OCI-M2 (cell line): ENCODE results near the gene ST8SIA4.

Experiments used
- DNase-seq: peaks from one replicate; lab custom pipeline; 2025; ENCODE audit not compliant: unreplicated experiment; lab: John Stamatoyannopoulos, UW

Gene ST8SIA4

GRCh38 chr5:100872408-100873190 is 30.5 kb downstream of the ST8SIA4 start:
- DNase-seq = no peak

DNA sequence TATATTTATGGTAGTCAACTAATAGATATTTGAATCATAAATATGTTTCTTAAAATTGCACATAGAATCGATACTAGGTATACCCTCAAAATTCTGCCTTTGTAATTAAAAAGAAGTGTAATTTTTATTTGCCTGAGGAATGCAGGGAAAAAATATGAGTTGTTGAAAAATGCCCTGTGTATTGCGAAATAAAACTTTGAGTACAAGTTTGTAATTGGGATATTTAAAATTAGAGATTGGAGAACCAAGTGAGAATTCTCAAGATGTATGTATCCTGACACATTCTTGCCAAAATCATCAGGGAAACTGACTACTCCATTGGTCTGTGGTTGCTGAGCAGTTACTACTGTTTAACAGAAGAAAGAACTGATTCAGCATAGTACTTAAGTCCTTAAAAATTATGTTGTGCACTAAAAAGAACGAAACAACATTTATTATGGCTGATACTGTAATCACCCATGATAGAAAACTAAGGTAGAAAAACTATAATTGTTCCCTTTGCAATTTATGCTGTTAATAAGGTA is 36.0 kb downstream of the ST8SIA4 start:
- no peak for DNase-seq

- DNase-seq = no peak
Measured at GRCh38 chr5:100864931-100865330, 38.2 kb downstream of the ST8SIA4 start.

DNA sequence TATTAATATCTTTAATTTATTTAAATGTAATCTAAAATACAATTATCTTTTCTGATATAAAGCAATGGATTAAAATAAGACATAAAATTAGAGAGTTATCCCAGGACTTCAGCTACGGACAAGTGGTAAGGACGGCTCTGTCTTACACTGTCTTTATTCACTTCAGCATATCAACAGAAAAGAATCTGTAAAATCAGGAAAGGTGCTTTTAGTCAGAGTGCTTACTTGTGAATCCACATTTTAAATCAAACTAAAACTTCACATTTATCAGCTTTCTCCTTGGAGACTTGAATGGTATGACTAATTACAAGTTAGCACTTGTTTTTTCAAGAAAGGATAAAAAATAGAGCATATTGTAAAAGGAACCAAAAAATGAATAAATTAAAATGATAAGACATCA is 39.3 kb downstream of the ST8SIA4 start:
- DNase-seq = no peak

DNA sequence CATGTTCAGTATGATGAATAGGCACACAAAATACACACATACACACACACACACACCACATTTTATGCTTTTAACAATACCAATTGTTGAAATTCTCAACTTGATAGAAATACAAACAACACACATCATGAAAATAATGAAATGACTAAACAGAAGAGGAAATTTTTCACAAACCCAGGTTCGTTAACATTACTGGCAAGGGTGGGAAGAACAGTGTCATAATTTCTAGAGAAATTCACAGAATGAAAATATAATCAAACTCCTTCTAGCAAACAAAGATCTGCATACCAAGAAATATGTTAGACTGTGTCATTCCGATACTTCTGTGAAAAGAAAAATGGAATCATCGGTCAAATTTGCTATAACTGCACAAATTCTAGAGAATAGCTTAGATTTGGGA is 41.9 kb downstream of the ST8SIA4 start:
- no peak for DNase-seq

DNA sequence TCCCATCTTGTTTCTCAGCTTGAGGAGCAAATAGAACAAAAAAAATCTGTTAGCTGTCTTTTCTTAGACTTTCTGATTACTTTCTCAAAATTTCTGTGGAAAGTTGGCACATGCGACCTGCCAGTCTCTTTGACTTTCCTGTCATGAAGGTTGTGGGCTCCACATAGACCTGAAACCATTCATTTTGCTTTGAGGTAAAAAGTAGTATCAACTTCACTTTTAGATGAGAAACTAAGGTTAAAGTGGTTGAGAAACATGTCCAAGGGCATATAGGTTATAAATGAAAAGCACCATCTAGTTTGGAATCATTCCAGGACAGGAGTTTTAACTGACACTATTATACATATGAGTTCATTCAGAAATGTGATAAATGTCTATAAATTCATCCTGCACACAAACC is 42.7 kb downstream of the ST8SIA4 start:
- no peak for DNase-seq

DNA sequence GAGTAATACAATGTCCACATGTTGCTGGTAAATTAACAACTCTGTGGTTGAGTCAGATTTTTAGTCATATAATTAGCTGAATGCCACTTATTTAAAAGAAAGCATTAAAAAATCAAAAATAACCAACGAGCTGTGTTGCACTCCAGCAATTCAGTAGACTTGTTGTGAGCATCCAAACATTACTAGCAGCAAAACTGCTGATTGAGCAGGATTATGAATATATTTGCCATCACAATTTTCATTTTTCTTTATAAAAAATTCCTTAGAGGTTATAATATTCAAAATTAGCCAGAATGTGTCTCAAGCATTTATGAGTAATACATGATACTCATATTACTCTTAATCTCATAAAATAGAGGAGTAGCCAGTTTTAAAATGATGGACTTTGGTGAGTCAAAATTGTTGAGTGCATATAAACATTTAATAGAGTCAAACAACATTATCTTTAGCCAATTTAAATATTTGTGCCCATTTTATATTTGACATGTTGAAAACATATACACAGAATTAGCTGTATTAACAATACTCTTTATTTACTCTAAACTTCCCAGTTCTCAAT is 44.0 kb downstream of the ST8SIA4 start:
- no peak for DNase-seq

- DNase-seq = no peak
Measured at GRCh38 chr5:100856462-100856861, 46.6 kb downstream of the ST8SIA4 start.

DNA sequence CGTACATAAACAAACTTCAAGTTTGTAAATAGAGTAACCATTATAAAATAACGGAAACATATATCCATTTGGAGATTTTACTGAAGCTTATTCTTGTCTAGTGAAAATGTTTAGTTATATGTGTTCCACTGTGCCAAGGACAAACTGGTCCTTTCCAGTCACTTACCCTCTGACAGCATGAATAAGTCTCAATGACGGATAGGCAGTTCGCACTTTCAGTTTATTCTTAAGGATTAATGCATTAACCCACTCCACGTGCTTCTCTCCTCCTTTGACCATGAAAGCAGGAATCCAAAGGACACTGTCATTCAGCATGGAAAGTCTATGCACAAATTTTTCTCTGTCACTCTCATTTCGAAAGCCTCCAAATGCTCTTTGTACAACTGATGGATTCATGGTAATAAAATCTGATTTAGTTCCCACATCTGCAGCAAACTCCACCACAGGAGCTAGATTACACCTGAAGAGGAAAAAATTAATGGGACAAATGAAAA is 47.1 kb downstream of the ST8SIA4 start:
- no peak for DNase-seq

- no peak for DNase-seq
Measured at GRCh38 chr5:100855295-100855694, 47.8 kb downstream of the ST8SIA4 start.

DNA sequence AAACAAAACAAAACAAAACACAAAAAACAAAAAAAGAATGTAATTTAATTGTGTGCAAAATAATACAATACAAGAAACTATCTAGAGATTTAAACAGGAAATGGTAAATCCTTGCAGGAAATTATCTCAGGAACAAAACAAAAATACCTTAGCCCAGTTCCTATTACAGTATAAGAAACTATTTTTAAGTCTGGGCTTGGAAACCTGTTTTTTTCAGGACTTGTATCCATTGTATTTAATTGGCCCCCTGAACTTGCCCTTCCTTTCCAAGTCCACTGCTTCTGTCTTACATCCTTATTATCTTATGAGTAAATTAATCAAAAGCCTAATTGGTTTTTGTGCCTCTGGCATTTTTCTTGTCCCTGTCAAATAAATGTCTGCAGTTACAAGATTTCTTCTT is 48.5 kb downstream of the ST8SIA4 start:
- no peak for DNase-seq

- DNase-seq = no peak
Measured at GRCh38 chr5:100853582-100853981, 49.5 kb downstream of the ST8SIA4 start.

GRCh38 chr5:100852988-100853449 is 50.1 kb downstream of the ST8SIA4 start:
- no peak for DNase-seq

DNA sequence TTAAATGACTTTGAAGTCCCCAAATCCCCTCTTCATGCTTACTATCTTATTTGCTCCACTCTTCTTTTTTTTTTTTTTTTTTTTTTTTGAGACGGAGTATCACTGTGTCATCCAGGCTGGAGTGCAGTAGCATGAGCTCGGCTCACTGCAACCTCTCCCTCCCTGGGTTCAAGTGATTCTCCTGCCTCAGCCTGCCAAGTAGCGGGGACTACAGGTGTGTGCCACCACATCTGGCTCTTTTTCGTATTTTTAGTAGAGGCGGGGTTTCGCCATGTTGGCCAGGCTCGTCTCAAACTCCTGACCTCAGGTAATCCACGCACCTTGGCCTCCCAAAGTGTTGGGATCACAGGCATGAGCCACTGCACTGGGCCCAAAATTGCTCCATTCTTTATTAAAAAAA is 51.0 kb downstream of the ST8SIA4 start:
- no peak for DNase-seq

DNA sequence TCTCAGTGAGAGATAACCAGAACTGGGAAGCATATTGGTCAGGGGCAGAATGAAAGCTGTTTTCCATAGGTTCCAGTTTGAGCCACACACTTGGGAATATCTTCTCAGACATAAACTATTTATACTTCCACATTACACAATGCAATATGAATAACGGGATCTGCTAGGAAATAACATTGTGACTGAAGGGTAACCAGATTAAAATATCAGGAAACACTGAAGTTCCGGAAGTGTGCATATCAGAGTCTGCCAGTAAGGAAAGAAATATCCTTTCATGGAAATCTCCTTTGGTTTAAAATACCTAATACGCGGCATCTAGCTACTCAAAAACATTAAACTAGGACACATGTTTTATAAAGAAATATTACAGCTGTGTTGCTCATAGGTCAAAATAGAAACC is 56.3 kb downstream of the ST8SIA4 start:
- no peak for DNase-seq

- DNase-seq = no peak
Measured at GRCh38 chr5:100842080-100842479, 61.0 kb downstream of the ST8SIA4 start.

DNA sequence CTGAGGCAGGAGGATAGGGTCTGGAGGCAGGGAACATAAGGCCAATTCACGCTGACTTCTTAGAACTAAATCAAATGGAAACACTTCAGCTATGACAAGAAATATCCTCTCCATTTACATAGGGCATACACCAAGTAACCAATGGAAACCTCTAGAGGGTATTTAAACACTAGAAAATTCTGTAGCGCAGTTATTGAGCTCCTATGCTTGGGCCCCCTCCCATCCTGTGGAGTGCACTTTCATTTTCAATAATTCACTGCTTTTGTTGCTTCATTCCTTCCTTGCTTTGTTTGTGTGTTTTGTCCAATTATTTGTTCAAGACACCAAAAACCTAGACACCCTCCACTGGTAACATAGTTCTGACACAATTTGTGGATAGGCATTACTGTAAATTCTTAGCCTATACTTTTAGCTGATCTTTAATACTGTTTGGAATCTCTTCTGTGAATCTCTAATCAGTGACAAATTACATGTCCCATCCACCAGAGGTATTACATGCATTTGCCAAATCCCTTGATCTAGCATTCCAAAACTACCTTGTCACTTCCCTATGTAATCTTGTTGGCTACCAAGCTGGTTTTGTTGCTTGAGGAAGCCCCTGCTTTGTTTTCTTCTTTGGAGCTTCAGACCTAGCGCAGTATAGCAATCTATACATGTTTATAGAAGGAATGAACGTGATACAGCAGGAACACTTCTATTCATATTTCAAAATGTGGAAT is 61.6 kb downstream of the ST8SIA4 start:
- no peak for DNase-seq

DNA sequence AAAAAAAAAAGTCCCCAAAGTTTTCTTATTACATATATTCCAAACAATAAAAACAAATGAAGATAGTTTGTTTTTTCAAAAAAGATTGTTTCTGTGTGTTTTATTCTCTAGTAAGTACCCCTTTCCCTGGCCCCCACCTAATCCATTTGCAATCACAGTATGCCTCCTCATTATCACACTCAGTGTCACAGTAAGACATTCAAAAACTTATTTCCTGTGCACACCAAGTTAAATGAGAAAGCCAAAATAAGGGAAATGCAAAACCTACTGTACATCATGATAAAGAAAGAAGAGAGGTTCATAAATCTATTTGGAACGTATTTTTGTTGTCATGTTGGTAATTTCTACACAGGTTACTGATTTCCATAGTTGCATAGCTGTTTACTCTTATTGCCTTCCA is 62.3 kb downstream of the ST8SIA4 start:
- no peak for DNase-seq

- no peak for DNase-seq
Measured at GRCh38 chr5:100840370-100840769, 62.7 kb downstream of the ST8SIA4 start.

DNA sequence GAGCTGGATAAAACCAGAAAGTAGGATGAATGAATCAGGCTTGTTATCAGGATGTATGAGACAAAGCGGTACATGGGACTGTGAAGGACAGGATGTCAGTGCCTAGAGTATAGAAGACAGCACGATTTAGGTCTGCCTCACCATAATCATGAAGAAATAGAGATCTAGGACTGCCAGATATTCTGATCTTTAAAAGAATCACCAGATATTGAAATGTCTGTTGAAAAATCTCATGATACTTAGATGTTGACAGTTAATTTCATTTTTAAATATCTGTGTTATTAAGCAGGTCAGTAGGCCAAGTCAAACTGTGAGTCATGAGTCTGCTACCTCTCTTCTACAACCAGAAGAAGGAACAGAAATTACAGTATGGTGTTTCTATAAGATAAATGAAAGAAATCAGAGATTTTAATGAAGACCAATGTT is 65.0 kb downstream of the ST8SIA4 start:
- DNase-seq = no peak

- no peak for DNase-seq
Measured at GRCh38 chr5:100834519-100834918, 68.6 kb downstream of the ST8SIA4 start.
